ENCODE measurements around the gene RFX2.

DNA sequence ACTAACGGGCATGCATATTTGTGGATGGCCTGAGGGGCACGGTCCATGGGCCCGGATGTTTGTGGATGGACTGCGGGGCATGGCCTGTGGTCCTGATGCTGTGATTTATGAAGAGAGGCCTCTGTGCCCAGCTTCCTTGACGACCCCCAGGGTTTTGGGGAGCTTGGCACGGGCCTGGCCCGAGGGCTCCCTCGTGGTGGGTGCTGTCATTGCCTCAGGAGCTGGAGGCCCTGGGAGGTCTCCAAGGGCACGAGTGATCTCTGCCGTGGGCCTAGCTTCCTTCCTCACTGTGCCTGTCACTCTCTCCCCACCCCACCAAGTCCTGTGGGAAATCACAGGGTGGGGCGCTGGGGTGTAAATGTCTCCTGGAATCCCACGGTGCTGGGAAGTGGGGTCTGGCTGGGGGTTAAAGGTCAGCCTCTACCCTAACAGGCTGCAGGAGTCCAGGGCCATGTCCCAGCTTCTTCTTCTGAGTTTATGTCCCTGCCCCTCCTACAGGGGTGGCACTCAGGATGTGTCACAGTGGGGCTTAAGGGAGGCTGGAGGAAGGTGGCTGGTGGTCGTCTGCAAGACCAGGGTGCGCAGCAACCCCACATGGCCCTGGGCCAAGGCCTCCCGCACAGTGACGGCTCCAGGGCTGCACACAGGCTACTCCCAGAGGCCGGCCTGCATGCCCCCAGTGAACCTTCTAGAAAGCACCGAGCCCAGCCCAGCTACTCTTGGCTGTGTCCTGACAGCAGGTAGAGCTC lies 104.8 kb downstream of the RFX2 start:
- no peak for TF ChIP-seq POLR2A (IDR thresholded peaks at IDR 0.05)
- TF ChIP-seq, protein P1, sequence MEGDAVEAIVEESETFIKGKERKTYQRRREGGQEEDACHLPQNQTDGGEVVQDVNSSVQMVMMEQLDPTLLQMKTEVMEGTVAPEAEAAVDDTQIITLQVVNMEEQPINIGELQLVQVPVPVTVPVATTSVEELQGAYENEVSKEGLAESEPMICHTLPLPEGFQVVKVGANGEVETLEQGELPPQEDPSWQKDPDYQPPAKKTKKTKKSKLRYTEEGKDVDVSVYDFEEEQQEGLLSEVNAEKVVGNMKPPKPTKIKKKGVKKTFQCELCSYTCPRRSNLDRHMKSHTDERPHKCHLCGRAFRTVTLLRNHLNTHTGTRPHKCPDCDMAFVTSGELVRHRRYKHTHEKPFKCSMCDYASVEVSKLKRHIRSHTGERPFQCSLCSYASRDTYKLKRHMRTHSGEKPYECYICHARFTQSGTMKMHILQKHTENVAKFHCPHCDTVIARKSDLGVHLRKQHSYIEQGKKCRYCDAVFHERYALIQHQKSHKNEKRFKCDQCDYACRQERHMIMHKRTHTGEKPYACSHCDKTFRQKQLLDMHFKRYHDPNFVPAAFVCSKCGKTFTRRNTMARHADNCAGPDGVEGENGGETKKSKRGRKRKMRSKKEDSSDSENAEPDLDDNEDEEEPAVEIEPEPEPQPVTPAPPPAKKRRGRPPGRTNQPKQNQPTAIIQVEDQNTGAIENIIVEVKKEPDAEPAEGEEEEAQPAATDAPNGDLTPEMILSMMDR (IDR thresholded peaks at IDR 0.05 in 4 of 5, conservative IDR thresholded peaks at IDR 0.05 in 1 of 5): no peak

Measured in gastrocnemius medialis (tissue), 4 donors.